ENCODE results near the gene PODXL.

DNA sequence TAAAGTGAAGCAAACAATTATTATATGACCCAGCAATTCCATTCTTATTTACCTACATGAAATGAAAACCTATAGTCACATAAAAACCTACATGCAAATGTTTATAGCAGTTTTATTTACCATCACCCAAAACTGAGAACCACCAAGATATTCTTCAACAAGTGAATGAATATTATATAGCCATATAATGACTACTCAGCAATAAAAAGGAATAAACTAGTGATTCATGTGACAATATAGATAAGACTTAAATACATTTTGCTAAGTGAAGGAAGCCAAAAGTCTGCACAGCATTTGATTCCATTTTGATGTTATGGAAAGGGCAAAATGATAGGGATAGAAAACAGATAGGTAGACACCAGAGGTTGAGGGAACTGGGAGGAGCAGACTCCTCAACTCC is 31.7 kb downstream of the PODXL start:
- no peak for TF ChIP-seq CTCF (IDR thresholded peaks at IDR 0.05)
- TF ChIP-seq POLR2A (IDR thresholded peaks at IDR 0.05): no peak

Measured in upper lobe of left lung (tissue), 4 donors.